NCI-H524 (cell line): ENCODE results near the gene NME3.
A peak's percentile ranks its signal among the peaks of the same experiment; 100 is the strongest.

Experiments
- DNase-seq, 2 experiments: peaks; one replicate each; lab custom pipeline; 2025; lab: John Stamatoyannopoulos, UW

Gene NME3

GRCh38 chr16:1793578-1794220 is 22.4 kb upstream of the NME3 start, which contains the start of gene IGFALS:
IGFALS (minus strand) TSS chr16:1793705; CDS start chr16:1793652, 53 bp downstream.
- no peak for DNase-seq

- no peak for DNase-seq
These were observed 21.7 kb upstream of the NME3 start for GRCh38 chr16:1792836-1793577.

- no peak for DNase-seq
These were observed 20.8 kb upstream of the NME3 start for GRCh38 chr16:1791943-1792812.

GRCh38 chr16:1791256-1791942 is 20.1 kb upstream of the NME3 start:
- DNase-seq: no peak

- DNase-seq: no peak
These were observed 19.4 kb upstream of the NME3 start for GRCh38 chr16:1790611-1791255.

- DNase-seq: no peak
These were observed 18.9 kb upstream of the NME3 start for GRCh38 chr16:1790261-1790610.

GRCh38 chr16:1789643-1790045 is 18.3 kb upstream of the NME3 start:
- DNase-seq: no peak

- DNase-seq: no peak
These were observed 17.4 kb upstream of the NME3 start for GRCh38 chr16:1788708-1789100.

GRCh38 chr16:1788095-1788707 is 16.9 kb upstream of the NME3 start:
- no peak for DNase-seq

GRCh38 chr16:1787322-1788094 is 16.2 kb upstream of the NME3 start:
- no peak for DNase-seq

- no peak for DNase-seq
These were observed 15.6 kb upstream of the NME3 start for GRCh38 chr16:1787056-1787321.

GRCh38 chr16:1786242-1787055 is 15.1 kb upstream of the NME3 start:
- DNase-seq: no peak

- no peak for DNase-seq
These were observed 14.5 kb upstream of the NME3 start for GRCh38 chr16:1785846-1786170.

GRCh38 chr16:1784977-1785845 is 13.9 kb upstream of the NME3 start:
- no peak for DNase-seq

- DNase-seq: peak; percentile 100
These were observed 11.3 kb upstream of the NME3 start, which contains the start of the genes NUBP2 and SPSB3 for GRCh38 chr16:1782408-1783264. NUBP2 (plus strand) TSS chr16:1782960; CDS start chr16:1783021, 61 bp downstream. SPSB3 (minus strand) TSS chr16:1782571; CDS start chr16:1781483, 1,088 bp downstream.

GRCh38 chr16:1781758-1782407 is 10.5 kb upstream of the NME3 start:
- no peak for DNase-seq

- no peak for DNase-seq
These were observed 9.9 kb upstream of the NME3 start for GRCh38 chr16:1781254-1781653.
